Left lobe of liver (tissue), 2 donors: ENCODE results near the gene MYG1. TPM values are rescaled to one million over a fixed set of nuclear protein-coding genes. Genes with fewer than 3 reads are reported as not detected.

Experiments used
- ATAC-seq: fragments of 200-7000 bp; cut with Tn5 transposase; one replicate; pipeline ENCODE4 v1.9.1; 2020; ENCODE audit warnings: mild to moderate bottlenecking, moderate library complexity
- DNase-seq: peaks from one replicate; pipeline ENCODE4 v3.0.0-alpha.2; 2020; ENCODE audit warnings: low spot score
- total RNA-seq: library from RNA; stranded (reverse); gene quantifications from one replicate; pipeline ENCODE4 v1.2.1, GENCODE V29; 2021
- donor health status: DM: no; HTN: no; CAD: no; lungs with moderate emphysema.
- donor health status: DM: no; HTN: yes; CAD: no.

Gene MYG1
- 24.0 TPM for total RNA-seq

DNA sequence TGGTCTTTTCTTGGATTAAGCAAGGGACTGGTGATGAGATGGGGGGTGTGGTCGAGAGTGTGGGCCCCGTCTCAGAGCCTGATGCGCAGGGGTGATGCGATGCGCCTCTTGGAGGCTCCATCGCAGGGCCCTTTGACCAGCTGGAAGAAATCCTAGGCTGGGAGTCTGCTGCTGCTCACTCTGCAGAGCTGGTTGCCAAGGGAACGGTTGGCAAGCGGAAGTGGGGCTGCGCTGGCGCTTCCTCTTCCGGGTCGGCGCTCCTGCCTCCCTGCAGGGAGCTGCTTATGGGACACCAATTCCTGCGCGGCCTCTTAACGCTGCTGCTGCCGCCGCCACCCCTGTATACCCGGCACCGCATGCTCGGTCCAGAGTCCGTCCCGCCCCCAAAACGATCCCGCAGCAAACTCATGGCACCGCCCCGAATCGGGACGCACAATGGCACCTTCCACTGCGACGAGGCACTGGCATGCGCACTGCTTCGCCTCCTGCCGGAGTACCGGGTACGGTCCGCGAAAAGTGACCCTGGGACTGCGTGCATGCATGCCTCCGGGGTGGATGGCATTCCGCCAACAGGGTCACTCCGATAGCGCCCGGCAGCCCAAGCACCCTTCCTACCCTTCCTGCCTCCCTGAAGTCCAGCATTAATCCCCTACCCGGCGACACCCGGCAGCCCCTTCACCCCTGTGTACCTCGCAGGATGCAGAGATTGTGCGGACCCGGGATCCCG is at the start of gene MYG1:
Gene MYG1 (plus strand): TSS at position 242 of the 727 bp plus-strand sequence. CDS start 43 bp downstream, at position 285.
- DNase-seq, result peak; percentile 93
- ATAC-seq, result peak; percentile 90

DNA sequence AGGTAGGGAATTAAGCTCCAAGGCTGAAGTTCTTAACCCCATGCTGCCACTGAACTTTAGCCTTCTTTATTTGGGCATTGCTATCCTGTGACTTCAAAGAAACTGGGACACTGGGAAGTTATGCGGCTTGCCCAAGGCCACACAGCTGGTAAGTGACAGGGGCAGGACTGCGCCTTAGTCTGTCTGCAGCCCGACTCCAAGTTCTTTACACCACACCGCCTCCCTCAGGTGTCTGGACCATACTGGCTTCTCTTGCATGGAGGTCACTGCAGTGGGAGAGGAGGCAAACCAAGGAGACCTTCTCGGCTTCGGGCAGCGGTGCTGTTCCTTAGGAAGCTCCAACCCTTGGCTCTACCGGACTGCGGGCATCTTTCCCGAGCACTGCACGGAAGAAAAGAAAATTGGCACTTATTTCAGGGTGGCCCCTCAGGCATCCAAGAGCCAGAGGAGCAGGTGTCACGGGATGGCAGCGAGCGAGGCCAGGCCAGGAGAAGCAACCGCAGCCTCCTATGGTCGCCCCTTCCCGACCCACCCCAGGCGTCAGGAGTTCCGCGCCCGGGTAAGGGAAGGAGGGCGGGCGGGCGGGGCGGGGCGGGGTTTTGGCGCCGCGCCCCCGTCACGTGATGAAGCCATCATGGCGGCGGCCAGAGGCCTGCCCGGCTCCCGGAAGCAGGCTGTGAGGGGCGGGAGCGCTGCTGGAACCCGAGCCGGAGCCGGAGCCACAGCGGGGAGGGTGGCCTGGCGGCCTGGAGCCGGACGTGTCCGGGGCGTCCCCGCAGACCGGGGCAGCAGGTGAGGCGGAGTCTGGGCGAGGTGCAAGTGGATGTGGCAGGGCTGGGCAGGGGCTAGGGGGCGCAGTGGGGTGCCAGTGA is 47.8 kb upstream of the MYG1 start:
- DNase-seq, result peak; percentile 81

GRCh38 chr12:53252349-53252916 is 47.1 kb upstream of the MYG1 start:
- ATAC-seq (no peak), DNase-seq (no peak)

More for the DNA sequence above, 47.8 kb upstream of the MYG1 start:
- ATAC-seq, result peak; percentile 93

GRCh38 chr12:53253298-53253697 is 46.2 kb upstream of the MYG1 start:
- no peak for DNase-seq
- no peak for ATAC-seq

- ATAC-seq (no peak), DNase-seq (no peak)
These were observed 44.5 kb upstream of the MYG1 start for GRCh38 chr12:53254816-53255545.

DNA sequence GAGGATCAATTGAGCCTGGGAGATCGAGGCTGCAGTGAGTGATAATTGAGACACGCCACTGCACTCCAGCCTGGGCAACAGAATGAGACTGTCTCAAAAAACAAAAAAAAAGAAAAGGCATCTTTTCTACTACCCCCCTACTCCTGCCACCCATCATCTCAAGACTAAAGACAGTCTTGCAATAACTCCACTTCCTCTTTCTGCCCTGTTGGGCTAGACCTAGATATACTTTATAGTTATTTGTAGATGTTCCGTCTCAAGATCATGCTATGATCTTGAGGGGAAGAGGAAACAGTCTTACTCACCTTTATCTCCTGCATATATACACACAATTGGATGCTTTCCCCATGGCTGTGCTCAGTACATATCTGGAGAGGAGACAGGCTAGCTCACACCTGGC is 43.5 kb upstream of the MYG1 start:
- no peak for ATAC-seq

DNA sequence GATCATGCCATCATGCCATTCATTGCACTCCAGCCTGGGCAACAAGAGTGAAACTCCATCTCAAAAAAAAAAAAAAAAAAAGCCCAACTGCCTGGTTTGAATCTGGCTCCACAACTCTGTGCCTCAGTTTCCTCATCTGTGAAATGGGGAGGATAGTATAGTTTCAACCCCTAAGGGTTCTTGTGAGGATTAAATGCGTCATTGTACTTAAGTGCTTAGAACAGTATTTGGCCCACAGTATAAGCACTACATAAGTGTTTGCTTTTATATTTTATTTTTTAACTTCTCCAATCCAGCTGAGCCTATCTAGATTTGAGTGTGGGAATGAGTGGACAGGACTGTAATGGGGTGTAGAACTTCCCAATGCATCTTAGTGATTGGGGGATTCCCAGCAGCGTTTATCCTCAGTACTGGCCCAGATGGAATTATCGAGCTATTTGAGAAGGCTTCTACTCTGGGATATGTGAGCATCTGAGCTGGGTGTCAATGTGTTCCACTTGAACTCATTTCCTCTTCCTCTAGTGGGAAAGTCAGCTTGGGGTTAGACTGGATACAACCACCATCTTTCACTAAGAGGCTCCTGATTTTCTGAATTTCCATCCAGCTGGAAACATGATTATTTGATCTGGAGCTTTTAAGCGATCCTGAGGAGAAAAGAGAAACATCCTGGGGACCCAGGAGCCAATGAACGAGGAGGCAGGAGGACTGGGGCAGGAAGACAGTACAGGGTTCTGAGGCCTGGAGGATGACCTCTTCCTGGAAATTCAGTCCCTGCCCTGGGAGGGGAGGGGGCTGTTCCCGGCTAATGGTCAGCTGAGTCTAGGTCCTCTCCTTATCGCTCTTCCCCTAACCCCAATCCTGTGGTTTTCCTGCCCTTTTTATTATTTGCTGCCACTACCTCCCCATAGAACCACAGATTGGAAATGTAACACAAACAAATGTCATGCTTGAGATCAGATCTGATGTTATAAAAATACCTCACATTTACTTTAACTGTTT is 40.7 kb upstream of the MYG1 start:
- ATAC-seq (no peak), DNase-seq (no peak)

More for the DNA sequence above, 43.5 kb upstream of the MYG1 start:
- DNase-seq, result no peak

- no peak for ATAC-seq
These were observed 39.6 kb upstream of the MYG1 start for GRCh38 chr12:53259891-53260290.

DNA sequence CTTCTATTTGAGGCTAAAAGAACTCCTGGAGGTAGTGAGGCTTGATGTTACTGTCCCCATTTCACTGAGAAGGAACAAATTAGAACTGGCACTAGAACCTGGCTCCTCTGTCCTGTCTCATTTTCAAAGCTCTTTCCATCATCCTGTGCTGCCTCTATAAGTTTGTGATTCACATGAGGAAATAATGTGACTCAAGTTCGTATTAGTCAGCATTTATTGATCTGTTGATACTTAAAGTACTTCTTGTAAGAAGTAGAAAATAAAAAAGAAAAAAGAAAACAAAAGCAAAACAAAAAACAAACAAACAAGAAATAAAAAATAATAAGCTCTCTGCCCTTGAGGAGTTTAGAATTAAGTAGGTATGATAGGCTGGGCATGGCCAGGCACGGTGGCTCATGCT is 33.7 kb upstream of the MYG1 start:
- ATAC-seq, result no peak
- no peak for DNase-seq

More at GRCh38 chr12:53259891-53260290, 39.6 kb upstream of the MYG1 start:
- DNase-seq, result no peak

- DNase-seq (no peak), ATAC-seq (peak; percentile 25)
These were observed 32.0 kb upstream of the MYG1 start for GRCh38 chr12:53267306-53267998.

- peak; percentile 98 for ATAC-seq
- peak; percentile 71 for DNase-seq
These were observed 31.4 kb upstream of the MYG1 start, which contains the start of gene ESPL1 for GRCh38 chr12:53267999-53268629. TSS of gene ESPL1 (plus strand) at chr12:53268299. CDS start at chr12:53268767, 468 bp downstream.

- no peak for ATAC-seq
These were observed 30.6 kb upstream of the MYG1 start for GRCh38 chr12:53268630-53269562.

GRCh38 chr12:53274445-53274844 is 25.1 kb upstream of the MYG1 start:
- DNase-seq, result no peak
- no peak for ATAC-seq

More at GRCh38 chr12:53268630-53269562, 30.6 kb upstream of the MYG1 start:
- DNase-seq, result no peak

- ATAC-seq, result no peak
- DNase-seq, result no peak
These were observed 23.0 kb upstream of the MYG1 start for GRCh38 chr12:53276511-53276910.

- ATAC-seq, result no peak
- no peak for DNase-seq
These were observed 21.5 kb upstream of the MYG1 start for GRCh38 chr12:53277981-53278380.

DNA sequence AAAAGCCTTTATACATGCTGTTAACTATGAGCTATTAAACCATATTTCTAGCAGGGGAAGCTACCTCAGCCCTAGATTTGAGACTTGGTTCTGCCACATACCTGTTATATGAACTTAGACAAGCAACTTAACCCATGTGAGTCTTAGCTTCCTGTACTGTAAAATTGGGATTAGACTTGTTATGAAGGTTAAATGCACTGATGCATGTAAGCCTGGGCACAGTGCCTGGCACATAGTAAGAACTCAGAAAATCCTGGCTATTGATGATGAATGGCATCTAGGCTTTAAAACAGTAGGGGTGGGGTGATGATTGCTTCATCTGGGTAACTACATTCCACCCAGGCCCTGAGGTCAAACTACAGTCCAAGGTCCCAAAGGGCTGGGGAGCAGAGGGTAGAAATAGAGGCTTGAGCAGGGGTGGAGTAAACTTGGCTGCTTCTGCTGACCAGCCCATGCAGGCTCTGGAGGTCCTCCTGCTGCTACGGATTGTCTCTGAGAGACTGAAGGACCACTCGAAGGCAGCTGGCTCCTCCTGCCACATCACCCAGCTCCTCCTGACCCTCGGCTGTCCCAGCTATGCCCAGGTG is 20.1 kb upstream of the MYG1 start:
- DNase-seq (no peak), ATAC-seq (no peak)
